Tracheal epithelial cell (primary cell): Measurements from ENCODE around the gene PDCD2L. TPM values are rescaled to one million over a fixed set of nuclear protein-coding genes. Genes with fewer than 3 reads are reported as not detected.

ENCODE experiments used
- total RNA-seq: library from RNA; depleted of rRNA; stranded (reverse); fragments of >200 nt; gene quantifications from 2 replicates; pipeline ENCODE4 v1.2.1, GENCODE V29; 2014

The PDCD2L gene, protein sequence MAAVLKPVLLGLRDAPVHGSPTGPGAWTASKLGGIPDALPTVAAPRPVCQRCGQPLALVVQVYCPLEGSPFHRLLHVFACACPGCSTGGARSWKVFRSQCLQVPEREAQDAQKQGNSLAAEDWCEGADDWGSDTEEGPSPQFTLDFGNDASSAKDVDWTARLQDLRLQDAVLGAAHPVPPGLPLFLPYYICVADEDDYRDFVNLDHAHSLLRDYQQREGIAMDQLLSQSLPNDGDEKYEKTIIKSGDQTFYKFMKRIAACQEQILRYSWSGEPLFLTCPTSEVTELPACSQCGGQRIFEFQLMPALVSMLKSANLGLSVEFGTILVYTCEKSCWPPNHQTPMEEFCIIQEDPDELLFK
- 36.0 and 47.0 TPM in 2 replicates for total RNA-seq

GRCh38 chr19:34404109-34404909, at the start of gene PDCD2L:
TSS of gene PDCD2L (plus strand) at chr19:34404399. CDS start at chr19:34404431, 32 bp downstream.

GRCh38 chr19:34364830-34365462, 39.3 kb upstream of the PDCD2L start, which contains the start of gene GPI:
TSS of gene GPI (plus strand) at chr19:34365196. CDS start at chr19:34365267, 71 bp downstream.

Other genes starting within 250 kb of the PDCD2L start
- gene LSM14A, start 231.9 kb upstream of the PDCD2L start, total RNA-seq = 48.4 and 56.7 TPM in 2 replicates
- 6.0 and 6.7 TPM in 2 replicates for gene GARRE1, start 149.8 kb upstream of the PDCD2L start, total RNA-seq
- 185 and 235 TPM in 2 replicates for gene GPI, start 39.2 kb upstream of the PDCD2L start, total RNA-seq
- 217 and 241 TPM in 2 replicates for gene UBA2, start 24.0 kb downstream of the PDCD2L start, total RNA-seq
- 32.0 and 38.6 TPM in 2 replicates for gene WTIP, start 77.4 kb downstream of the PDCD2L start, total RNA-seq